Mesenchymal stem cell (in vitro differentiated cells and primary cell): Measurements from ENCODE around the gene MCM10.
"Not testable (repeated sequence)": the region's sequence is repeated elsewhere in the genome, so short reads cannot be mapped to it uniquely, and the experiment has no call there.

Experiments used
- DNase-seq: peaks from one replicate; pipeline ENCODE4 v3.0.0-alpha.2; 2013
- H2AFZ ChIP-seq: one replicate; pipeline ENCODE4 v1.6.1; 2013; ENCODE audit warnings: low read depth, mild to moderate bottlenecking, control low read depth, inconsistent platforms, low read length, moderate library complexity
- H2AK5ac ChIP-seq: 2 replicates; pipeline ENCODE4 v1.6.1; 2013; ENCODE audit warnings: low read length, moderate library complexity, mild to moderate bottlenecking, inconsistent platforms; ENCODE audit not compliant: severe bottlenecking
- H2BK120ac ChIP-seq: one replicate; pipeline ENCODE4 v1.6.1; 2013; ENCODE audit warnings: low read depth, mild to moderate bottlenecking, inconsistent platforms, low read length, moderate library complexity
- H2BK12ac ChIP-seq, 2 experiments: one replicate each; pipeline ENCODE4 v1.6.1; 2013; ENCODE audit warnings: inconsistent platforms in 2 of 2, low read length in 2 of 2, mild to moderate bottlenecking in 2 of 2, moderate library complexity in 2 of 2, control low read depth in 1 of 2
- H2BK15ac ChIP-seq: one replicate; pipeline ENCODE4 v1.6.1; 2013; ENCODE audit warnings: mild to moderate bottlenecking, low read depth, inconsistent platforms; ENCODE audit not compliant: poor library complexity, severe bottlenecking
- H2BK5ac ChIP-seq: 2 replicates; pipeline ENCODE4 v1.6.1; 2013; ENCODE audit warnings: low read depth, mild to moderate bottlenecking, low read length, control low read depth, inconsistent platforms; ENCODE audit not compliant: poor library complexity, severe bottlenecking
- H3K14ac ChIP-seq, 2 experiments: one replicate each; pipeline ENCODE4 v1.6.1; 2013; ENCODE audit warnings: inconsistent platforms in 2 of 2, low read length in 2 of 2, control low read depth in 1 of 2, mild to moderate bottlenecking in 1 of 2, moderate library complexity in 1 of 2
- H3K18ac ChIP-seq, 2 experiments: one replicate each; pipeline ENCODE4 v1.6.1; 2013; ENCODE audit warnings: inconsistent platforms in 2 of 2, low read length in 2 of 2, control low read depth in 1 of 2, low read depth in 1 of 2, mild to moderate bottlenecking in 1 of 2
- H3K23ac ChIP-seq, 2 experiments: one replicate each; pipeline ENCODE4 v1.6.1; 2013; ENCODE audit warnings: inconsistent platforms in 2 of 2, low read length in 2 of 2, mild to moderate bottlenecking in 2 of 2, moderate library complexity in 2 of 2, control low read depth in 1 of 2
- H3K27ac ChIP-seq: 2 replicates; pipeline ENCODE4 v1.5.1; 2013; ENCODE audit warnings: mild to moderate bottlenecking, moderate library complexity, low read length, control low read depth, inconsistent platforms; ENCODE audit not compliant: poor library complexity, severe bottlenecking
- H3K27me3 ChIP-seq, 2 experiments: 2 replicates each; pipeline versions ENCODE4 v1.6.1 to v1.7.0; 2013; ENCODE audit warnings: low read length in 2 of 2, mild to moderate bottlenecking in 2 of 2, moderate library complexity in 2 of 2, control low read depth in 1 of 2, inconsistent platforms in 1 of 2; ENCODE audit not compliant: control insufficient read depth in 1 of 2, insufficient read depth in 1 of 2
- H3K36me3 ChIP-seq, 2 experiments: 2 replicates each; pipeline versions ENCODE4 v1.6.1 to v1.7.0; 2013; ENCODE audit warnings: low read length in 2 of 2, control low read depth in 1 of 2, inconsistent platforms in 1 of 2, low read depth in 1 of 2, mild to moderate bottlenecking in 1 of 2; ENCODE audit not compliant: insufficient read depth in 2 of 2, control insufficient read depth in 1 of 2
- H3K4ac ChIP-seq, 2 experiments: one replicate each; pipeline ENCODE4 v1.6.1; 2013; ENCODE audit warnings: inconsistent platforms in 2 of 2, low read length in 2 of 2, mild to moderate bottlenecking in 2 of 2, moderate library complexity in 2 of 2, control low read depth in 1 of 2, low read depth in 1 of 2
- H3K4me1 ChIP-seq: 2 replicates; pipeline ENCODE4 v1.6.1; 2013; ENCODE audit warnings: low read depth, low read length, control low read depth; ENCODE audit not compliant: control insufficient read depth, insufficient read depth
- H3K4me2 ChIP-seq: 2 replicates; pipeline ENCODE4 v1.6.1; 2013; ENCODE audit warnings: low read length, mild to moderate bottlenecking, inconsistent platforms; ENCODE audit not compliant: poor library complexity, severe bottlenecking
- H3K4me3 ChIP-seq, 2 experiments: 2 replicates each; pipeline versions ENCODE4 v1.5.1 to v1.7.0; 2013; ENCODE audit warnings: low read length in 2 of 2, mild to moderate bottlenecking in 2 of 2, control low read depth in 1 of 2, low read depth in 1 of 2; ENCODE audit not compliant: insufficient read depth in 1 of 2
- H3K79me1 ChIP-seq: replicated peaks from 2 replicates; pipeline ENCODE4 v1.6.1; 2013; ENCODE audit warnings: mild to moderate bottlenecking, control low read depth, low read length, inconsistent platforms; ENCODE audit not compliant: poor library complexity, severe bottlenecking
- H3K9ac ChIP-seq: 2 replicates; pipeline ENCODE4 v1.7.0; 2013; ENCODE audit warnings: mild to moderate bottlenecking, low read length, moderate library complexity
- H3K9me3 ChIP-seq: 2 replicates; pipeline ENCODE4 v1.7.0; 2013; ENCODE audit warnings: mild to moderate bottlenecking, low read length; ENCODE audit not compliant: control insufficient read depth
- H4K8ac ChIP-seq: one replicate; pipeline ENCODE4 v1.6.1; 2013; ENCODE audit warnings: inconsistent platforms, mild to moderate bottlenecking, low read length, moderate library complexity
- H4K91ac ChIP-seq: one replicate; pipeline ENCODE4 v1.6.1; 2013; ENCODE audit warnings: mild to moderate bottlenecking, low read length, inconsistent platforms
- WGBS: methylation state at CpG from one replicate; pipeline ENCODE4 v1.1.7; 2013; ENCODE audit warnings: mixed read lengths; 5-methylcytosine and 5-hydroxymethylcytosine counted together

Gene MCM10

DNA sequence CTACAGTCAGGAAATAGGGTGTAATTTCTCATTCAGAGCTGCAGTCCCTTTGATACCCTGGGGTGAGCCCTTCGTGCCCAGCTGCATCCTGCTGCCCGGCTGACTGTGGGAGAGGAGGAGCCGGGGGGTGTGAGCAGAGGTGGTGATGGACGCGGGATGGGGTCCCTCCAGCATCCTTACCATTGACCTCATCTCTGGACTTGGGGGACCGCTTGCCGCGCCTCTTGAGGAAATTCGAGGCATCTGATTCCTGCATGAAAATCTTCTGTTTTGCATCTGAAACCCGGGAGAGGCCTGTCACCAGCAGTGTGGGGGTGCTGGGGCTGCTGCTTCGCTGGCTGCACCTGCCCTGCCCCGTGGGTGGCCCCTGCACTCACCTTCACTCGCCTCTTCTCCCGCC lies 72.0 kb downstream of the MCM10 start:
- Histone ChIP-seq H3K27me3 (peaks cover 28 to 30% of the 10 kb centered on the region in 2 experiments), H2BK15ac (no peak overlapping the region), H4K8ac (no peak overlapping the region), H2AK5ac (no peak overlapping the region), H2BK120ac (no peak overlapping the region), H2AFZ (no peak overlapping the region), H2BK5ac (no peak overlapping the region), H3K18ac (no peak overlapping the region), H2BK12ac (no peak overlapping the region), H3K4me2 (no peak overlapping the region), H3K4ac (no peak overlapping the region), H4K91ac (no peak overlapping the region), H3K36me3 (no peaks in the 10 kb centered on the region), H3K9ac (no peak overlapping the region), H3K79me1 (no peaks in the 10 kb centered on the region), H3K4me1 (peaks cover 2% of the 10 kb centered on the region), H3K4me3 (no peak overlapping the region), H3K9me3 (no peaks in the 10 kb centered on the region), H3K14ac (no peak overlapping the region), H3K27ac (no peak overlapping the region), H3K23ac (no peak overlapping the region)
- 78% methylated on average over 13 of the region's 14 CpGs for WGBS
- no peak for DNase-seq

DNA sequence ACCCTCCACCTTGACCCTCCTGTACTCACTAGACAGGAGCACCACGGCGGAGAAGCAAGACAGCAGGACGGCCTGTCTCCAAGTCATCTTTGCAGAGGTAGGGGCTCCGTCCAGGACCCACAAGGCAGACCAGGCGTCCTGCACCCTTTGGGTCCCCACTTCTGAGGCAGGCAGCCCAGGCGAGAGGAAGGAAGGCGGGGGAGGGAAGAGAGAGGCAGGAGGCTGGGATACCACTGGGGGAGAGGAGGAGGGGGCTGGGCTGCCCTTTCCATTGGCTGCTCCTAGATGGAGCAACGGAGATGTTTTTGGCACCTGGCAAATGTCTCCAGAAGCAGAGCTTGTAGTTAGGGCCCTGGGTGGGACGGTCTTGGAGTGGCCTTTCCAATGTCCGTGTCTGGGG lies 72.8 kb downstream of the MCM10 start, which contains the start of gene UCMA:
Gene UCMA (minus strand): TSS at position 203 of the 400 bp plus-strand sequence. CDS start 116 bp downstream, at position 87.
- Histone ChIP-seq H3K27me3 (peaks cover 28 to 30% of the 10 kb centered on the region in 2 experiments), H3K18ac (no peak within 1 kb of the TSS), H2AFZ (no peak within 1 kb of the TSS), H4K8ac (no peak within 1 kb of the TSS), H3K4me2 (no peak within 1 kb of the TSS), H3K79me1 (no peaks in the 10 kb centered on the region), H2BK15ac (no peak within 1 kb of the TSS), H3K27ac (no peak within 1 kb of the TSS), H3K9ac (no peak within 1 kb of the TSS), H2BK120ac (no peak within 1 kb of the TSS), H3K23ac (no peak within 1 kb of the TSS), H3K4me1 (peaks cover 2% of the 10 kb centered on the region), H3K36me3 (no peaks in the 10 kb centered on the region), H3K9me3 (no peaks in the 10 kb centered on the region), H3K4me3 (no peak within 1 kb of the TSS), H3K4ac (no peak within 1 kb of the TSS), H2BK12ac (no peak within 1 kb of the TSS), H2AK5ac (no peak within 1 kb of the TSS), H2BK5ac (no peak within 1 kb of the TSS), H3K14ac (no peak within 1 kb of the TSS), H4K91ac (no peak within 1 kb of the TSS)
- DNase-seq: no peak
- WGBS: 66% methylated on average over 10 of the region's 10 CpGs

DNA sequence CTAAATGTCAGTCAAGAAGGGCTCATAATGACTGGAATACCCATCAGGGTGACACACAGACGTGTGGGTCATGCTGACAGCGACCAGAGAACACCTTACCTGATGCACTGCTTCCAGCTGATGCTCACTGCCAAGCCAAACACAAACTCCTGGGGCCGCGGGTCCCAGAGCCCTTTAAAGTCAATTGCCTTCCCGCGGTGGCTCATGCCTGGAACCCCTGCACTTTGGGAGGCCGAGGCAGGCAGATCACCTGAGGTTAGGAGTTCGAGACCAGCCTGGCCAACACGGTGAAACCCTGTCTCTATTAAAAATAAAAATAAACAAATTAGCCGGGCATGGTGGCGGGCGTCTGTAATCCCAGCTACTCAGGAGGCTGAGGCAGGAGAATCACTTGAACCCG lies 73.4 kb downstream of the MCM10 start:
- not testable (repeated sequence) for H4K91ac ChIP-seq, H3K4me2 ChIP-seq, H3K4ac ChIP-seq, H3K79me1 ChIP-seq, H3K27ac ChIP-seq, H3K18ac ChIP-seq, H2BK5ac ChIP-seq, H3K36me3 ChIP-seq, H2BK15ac ChIP-seq, DNase-seq, H2AK5ac ChIP-seq, H3K23ac ChIP-seq, H2AFZ ChIP-seq, H3K4me1 ChIP-seq, H2BK12ac ChIP-seq, H3K9ac ChIP-seq, H3K14ac ChIP-seq, H3K4me3 ChIP-seq, H3K9me3 ChIP-seq, H2BK120ac ChIP-seq, H4K8ac ChIP-seq
- WGBS: 78% methylated on average over 12 of the region's 13 CpGs
- H3K27me3 ChIP-seq: peaks cover 24 to 27% of the 10 kb centered on the region in 2 experiments

DNA sequence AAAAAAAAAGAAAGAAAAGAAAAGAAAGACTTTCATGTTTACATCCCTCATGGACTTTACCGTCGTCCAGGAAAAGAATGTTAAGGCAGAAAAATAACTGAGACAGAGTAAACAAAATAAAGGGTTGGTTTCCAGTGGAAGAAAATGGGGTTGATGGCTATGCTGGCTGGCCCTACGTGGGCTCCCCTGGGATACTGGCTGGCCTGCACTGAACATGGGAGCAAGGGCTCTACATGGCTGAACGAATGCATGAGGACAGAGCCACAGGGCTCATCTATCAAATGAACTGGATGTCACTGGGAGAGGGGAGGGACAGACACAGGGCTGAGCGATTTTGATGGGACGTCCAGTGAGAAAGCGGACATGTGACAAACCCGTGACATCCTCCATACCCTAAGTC lies 75.3 kb downstream of the MCM10 start:
- no peak for DNase-seq
- no peak overlapping the region for H2AFZ ChIP-seq
- no peaks in the 10 kb centered on the region for H3K9me3 ChIP-seq
- H3K14ac ChIP-seq: no peak overlapping the region
- peaks cover 2% of the 10 kb centered on the region for H3K4me1 ChIP-seq
- H3K27ac ChIP-seq: no peak overlapping the region
- peaks cover 14 to 20% of the 10 kb centered on the region in 2 experiments for H3K27me3 ChIP-seq
- H3K23ac ChIP-seq: no peak overlapping the region
- H3K36me3 ChIP-seq: no peaks in the 10 kb centered on the region
- no peak overlapping the region for H2AK5ac ChIP-seq
- no peak overlapping the region for H2BK5ac ChIP-seq
- no peak overlapping the region for H2BK120ac ChIP-seq
- H3K4ac ChIP-seq: no peak overlapping the region
- no peak overlapping the region for H3K18ac ChIP-seq
- 85% methylated on average over 8 of the region's 8 CpGs for WGBS
- no peak overlapping the region for H4K8ac ChIP-seq
- H3K9ac ChIP-seq: no peak overlapping the region
- H3K79me1 ChIP-seq: no peaks in the 10 kb centered on the region
- no peak overlapping the region for H2BK12ac ChIP-seq
- H2BK15ac ChIP-seq: no peak overlapping the region
- no peak overlapping the region for H3K4me2 ChIP-seq
- H4K91ac ChIP-seq: no peak overlapping the region
- no peak overlapping the region for H3K4me3 ChIP-seq
